ENCODE results near the gene ANKRD40CL. TPM values are rescaled to one million over a fixed set of nuclear protein-coding genes. Genes with fewer than 3 reads are reported as not detected.
"Not testable (repeated sequence)": the region's sequence is repeated elsewhere in the genome, so short reads cannot be mapped to it uniquely, and the experiment has no call there.

The ANKRD40CL gene
- total and polyA plus RNA-seq, 9 of the 15 experiments (the other 6 are each of a cell fraction or from before 2014, with no cell fraction given): not detected

DNA sequence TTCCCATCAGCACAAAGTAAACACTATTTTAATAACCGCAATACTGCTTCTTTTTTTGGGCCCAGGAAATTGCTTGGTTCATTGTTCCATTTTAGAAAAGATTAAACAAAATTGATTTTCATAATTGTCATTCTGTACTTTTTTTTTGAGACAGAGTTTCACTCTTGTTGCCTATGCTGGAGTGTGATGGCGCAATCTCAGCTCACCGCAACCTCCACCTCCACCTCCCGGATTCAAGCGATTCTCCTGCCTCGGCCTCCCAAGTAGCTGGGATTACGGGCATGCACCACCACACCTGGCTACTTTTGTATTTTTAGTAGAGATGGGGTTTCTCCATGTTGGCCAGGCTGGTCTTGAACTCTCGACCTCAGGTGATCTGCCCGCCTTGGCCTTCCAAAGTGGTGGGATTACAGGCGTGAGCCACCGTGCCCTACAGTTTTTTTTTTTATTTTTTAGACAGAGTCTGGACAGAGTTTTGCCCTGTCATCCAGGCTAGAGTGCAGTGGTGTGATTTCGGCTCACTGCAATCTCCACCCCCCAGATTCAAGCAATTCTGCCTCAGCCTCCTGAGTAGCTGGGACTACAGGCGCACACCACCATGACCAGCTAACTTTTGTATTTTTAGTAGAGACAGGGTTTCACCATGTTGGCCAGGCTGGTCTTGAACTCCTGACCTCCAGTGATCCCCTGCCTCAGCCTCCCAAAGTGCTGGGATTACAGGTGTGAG lies 37.6 kb upstream of the ANKRD40CL start:
- intact Hi-C loops (cut with micrococcal nuclease); H3K9ac ChIP-seq (ENCODE audit: insufficient read depth in 1 of 2, low read depth in 2 of 2, low read length in 2 of 2); H2AFZ ChIP-seq (ENCODE audit: low read depth, low read length); H3K4me3 ChIP-seq; BruUV-seq (replicated peaks); H3K4me2 ChIP-seq (ENCODE audit: insufficient read depth, low read length); H3K9me1 ChIP-seq (ENCODE audit: control insufficient read depth, insufficient read depth, low read length); ATAC-seq; H3K4me1 ChIP-seq (replicated peaks in 1 of 2; ENCODE audit: control insufficient read depth in 2 of 2, insufficient read depth in 2 of 2, low read length in 2 of 2); H3K36me3 ChIP-seq (ENCODE audit: control insufficient read depth, insufficient read depth, low read length); H3K9me3 ChIP-seq (replicated peaks; ENCODE audit: control insufficient read depth, insufficient read depth, low read depth, low read length); H3K79me2 ChIP-seq (ENCODE audit: control insufficient read depth, insufficient read depth, low read length); CTCF ChIA-PET (ENCODE audit: low intra/inter-chr PET ratio); in situ Hi-C loops (cut with MboI); H4K20me1 ChIP-seq (replicated peaks; ENCODE audit: control insufficient read depth, insufficient read depth, low read length); H3K27me3 ChIP-seq (ENCODE audit: control insufficient read depth in 2 of 2, insufficient read depth in 2 of 2, low read length in 2 of 2); POLR2A ChIA-PET; H3K27ac ChIP-seq (ENCODE audit: extremely low read depth, low read depth, low read length); DNase-seq (ENCODE audit: extremely low read depth in 1 of 4, low spot score in 3 of 4); FAIRE-seq: not testable (repeated sequence)
- 67% methylated on average over 11 of the region's 13 CpGs for WGBS (ENCODE audit: insufficient coverage, low coverage, missing lambda C conversion rate)
- TF ChIP-seq KDM1A (IDR thresholded peaks at IDR 0.05) (peak; percentile 75 to 84; a peak in 3 of 4 replicates), CEBPB (tag; IDR thresholded peaks at IDR 0.05) (peak; percentile 66)

DNA sequence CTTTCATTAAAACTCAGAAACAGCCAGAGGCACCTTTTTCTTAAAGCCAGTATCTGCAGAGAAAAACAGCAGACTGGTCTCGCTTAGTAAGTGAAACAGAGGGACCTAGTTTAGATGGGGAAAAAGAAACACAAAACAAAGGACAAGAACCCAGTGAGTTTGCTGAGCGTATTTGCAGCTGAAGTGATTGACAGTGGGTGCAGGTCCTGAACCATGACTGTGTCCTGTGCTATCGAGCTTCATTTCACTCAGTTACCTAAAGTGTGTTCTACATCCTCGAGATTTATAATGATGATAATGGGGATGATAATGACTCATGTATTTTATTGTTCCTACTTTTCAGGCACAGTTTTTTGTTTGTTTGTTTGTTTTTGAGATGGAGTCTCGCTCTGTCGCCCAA lies 36.4 kb upstream of the ANKRD40CL start:
- DNase-seq (ENCODE audit: extremely low read depth in 1 of 4, low spot score in 3 of 4): no peak
- H3K9me1 ChIP-seq (ENCODE audit: control insufficient read depth, insufficient read depth, low read length): no peaks in the 10 kb centered on the region
- 53% methylated on average over 6 of the region's 6 CpGs for WGBS (ENCODE audit: insufficient coverage, low coverage, missing lambda C conversion rate)
- no peak overlapping the region for H2AFZ ChIP-seq (ENCODE audit: low read depth, low read length)
- intact Hi-C loops (cut with micrococcal nuclease) (no loop called here), in situ Hi-C loops (cut with MboI) (no loop called here)
- no peak overlapping the region for H3K27ac ChIP-seq (ENCODE audit: extremely low read depth, low read depth, low read length)
- no TSS peak for BruUV-seq (replicated peaks)
- POLR2A ChIA-PET: interaction anchor here (1.0 to 1.7 kb wide), 2 partner anchors 62 to 63 kb away, joined by 3 to 6 read pairs; partner anchors contain the start of gene TOB1
- H3K36me3 ChIP-seq (ENCODE audit: control insufficient read depth, insufficient read depth, low read length): no peaks in the 10 kb centered on the region
- CTCF ChIA-PET (ENCODE audit: low intra/inter-chr PET ratio): no interaction called here
- TF ChIP-seq, protein P1, sequence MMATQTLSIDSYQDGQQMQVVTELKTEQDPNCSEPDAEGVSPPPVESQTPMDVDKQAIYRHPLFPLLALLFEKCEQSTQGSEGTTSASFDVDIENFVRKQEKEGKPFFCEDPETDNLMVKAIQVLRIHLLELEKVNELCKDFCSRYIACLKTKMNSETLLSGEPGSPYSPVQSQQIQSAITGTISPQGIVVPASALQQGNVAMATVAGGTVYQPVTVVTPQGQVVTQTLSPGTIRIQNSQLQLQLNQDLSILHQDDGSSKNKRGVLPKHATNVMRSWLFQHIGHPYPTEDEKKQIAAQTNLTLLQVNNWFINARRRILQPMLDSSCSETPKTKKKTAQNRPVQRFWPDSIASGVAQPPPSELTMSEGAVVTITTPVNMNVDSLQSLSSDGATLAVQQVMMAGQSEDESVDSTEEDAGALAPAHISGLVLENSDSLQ (IDR thresholded peaks at IDR 0.05): peak; percentile 74
- no peak for TF ChIP-seq NBN (IDR thresholded peaks at IDR 0.05; ENCODE audit: low read depth)
- FAIRE-seq: no peak
- no peaks in the 10 kb centered on the region for H3K9me3 ChIP-seq (replicated peaks; ENCODE audit: control insufficient read depth, insufficient read depth, low read depth, low read length)
- no peak overlapping the region for H3K9ac ChIP-seq (ENCODE audit: insufficient read depth in 1 of 2, low read depth in 2 of 2, low read length in 2 of 2)
- H3K79me2 ChIP-seq (ENCODE audit: control insufficient read depth, insufficient read depth, low read length): no peaks in the 10 kb centered on the region
- H3K4me1 ChIP-seq (replicated peaks in 1 of 2; ENCODE audit: control insufficient read depth in 2 of 2, insufficient read depth in 2 of 2, low read length in 2 of 2): peaks cover 1 to 6% of the 10 kb centered on the region in 2 experiments; a peak in 2 of 5 replicates
- H4K20me1 ChIP-seq (replicated peaks; ENCODE audit: control insufficient read depth, insufficient read depth, low read length): no peaks in the 10 kb centered on the region
- no peak overlapping the region for H3K4me2 ChIP-seq (ENCODE audit: insufficient read depth, low read length)
- no peak overlapping the region for H3K4me3 ChIP-seq
- ATAC-seq: no peak
- H3K27me3 ChIP-seq (ENCODE audit: control insufficient read depth in 2 of 2, insufficient read depth in 2 of 2, low read length in 2 of 2): peaks cover 0 to 9% of the 10 kb centered on the region in 2 experiments; a peak in 2 of 5 replicates

All from K562 (cell line).